Spinal cord (tissue), 10 donors: ENCODE data around the gene MMS19. TPM values are rescaled to one million over a fixed set of nuclear protein-coding genes. Genes with fewer than 3 reads are reported as not detected.
A peak's percentile ranks its signal among the peaks of the same experiment; 100 is the strongest.

ENCODE experiments used
- DNase-seq, 6 donors: peaks; one replicate each; pipeline versions ENCODE4 v3.0.0 to v3.0.0-alpha.2; 2013 to 2015; ENCODE audit warnings: low spot score in 6 of 6, low read depth in 4 of 6
- H3K27ac ChIP-seq: one replicate; pipeline ENCODE4 v1.5.1; 2013; ENCODE audit warnings: low read depth, low read length, control low read depth
- H3K27me3 ChIP-seq: one replicate; pipeline ENCODE4 v1.6.1; 2013; ENCODE audit warnings: low read length; ENCODE audit not compliant: control insufficient read depth, insufficient read depth
- H3K36me3 ChIP-seq: one replicate; pipeline ENCODE4 v1.6.1; 2013; ENCODE audit warnings: low read length; ENCODE audit not compliant: control insufficient read depth, insufficient read depth
- H3K4me1 ChIP-seq: one replicate; pipeline ENCODE4 v1.6.1; 2013; ENCODE audit warnings: low read length; ENCODE audit not compliant: control insufficient read depth, insufficient read depth
- H3K4me3 ChIP-seq: one replicate; pipeline ENCODE4 v1.5.1; 2013; ENCODE audit warnings: low read depth, low read length, control low read depth
- H3K9me3 ChIP-seq: one replicate; pipeline ENCODE4 v1.6.1; 2013; ENCODE audit warnings: low read length; ENCODE audit not compliant: control insufficient read depth, insufficient read depth
- WGBS: methylation state at CpG from one replicate; pipeline ENCODE4 v1.1.5; 2013; ENCODE audit warnings: missing lambda C conversion rate; ENCODE audit not compliant: insufficient coverage; 5-methylcytosine and 5-hydroxymethylcytosine counted together
- polyA plus RNA-seq, 2 donors: library from polyadenylated mRNA; unstranded; fragments of 120-200 nt; gene quantifications; one replicate each; pipeline ENCODE4 v1.2.1, GENCODE V29; 2013; ENCODE audit not compliant: insufficient read length in 2 of 2
- total RNA-seq, 2 donors: library from RNA; depleted of rRNA in 1 of 2; stranded (reverse); fragments of 120-200 nt in 1 of 2; fragments of >200 nt in 1 of 2; gene quantifications; one replicate each; pipeline versions ENCODE4 v1.2.3 to v1.2.4, GENCODE V29; 2013 to 2014
- donor health status: healthy.

MMS19 gene
- total and polyA plus RNA-seq, 4 donors = 63.6 to 84.3 (median 68.9) TPM

- no peak for DNase-seq
- no peaks in the 10 kb centered on the region for H3K36me3 ChIP-seq
- no peak overlapping the region for H3K4me3 ChIP-seq
- H3K4me1 ChIP-seq = peaks cover 5% of the 10 kb centered on the region
- no peaks in the 10 kb centered on the region for H3K9me3 ChIP-seq
- H3K27ac ChIP-seq = no peak overlapping the region
- WGBS = no CpG with 5 or more reads among the region's 1 CpG
- H3K27me3 ChIP-seq = peaks cover 8% of the 10 kb centered on the region
Measured at GRCh38 chr10:97505152-97505551, 6.9 kb upstream of the MMS19 start.

DNA sequence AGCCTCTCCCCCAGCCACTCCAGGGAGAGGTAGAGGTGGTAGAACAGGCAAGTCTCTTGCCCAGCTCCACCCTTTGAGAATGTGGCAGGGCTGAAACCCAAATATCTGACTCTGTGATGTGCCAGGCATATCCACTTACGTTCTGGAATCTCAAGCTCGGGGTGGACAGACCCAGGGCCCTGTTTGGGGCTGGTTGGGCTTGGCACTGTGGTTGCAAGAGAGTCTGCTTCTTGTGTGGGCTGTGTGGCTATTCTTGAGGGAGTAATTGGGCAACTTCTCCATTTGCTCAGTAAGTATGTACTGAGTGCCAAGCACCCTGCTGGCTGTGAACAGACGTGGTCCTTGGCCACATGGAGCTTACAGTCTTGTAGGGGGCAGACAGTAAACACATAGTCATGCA lies 5.2 kb upstream of the MMS19 start:
- no peaks in the 10 kb centered on the region for H3K36me3 ChIP-seq
- WGBS = 86% methylated on average over 2 of the region's 3 CpGs
- DNase-seq = no peak
- peaks cover 12% of the 10 kb centered on the region for H3K4me1 ChIP-seq
- H3K9me3 ChIP-seq = no peaks in the 10 kb centered on the region
- no peak overlapping the region for H3K27ac ChIP-seq
- H3K4me3 ChIP-seq = no peak overlapping the region
- peaks cover 13% of the 10 kb centered on the region for H3K27me3 ChIP-seq

GRCh38 chr10:97502916-97503315 lies 4.7 kb upstream of the MMS19 start:
- DNase-seq = no peak
- H3K27me3 ChIP-seq = peaks cover 13% of the 10 kb centered on the region
- peaks cover 12% of the 10 kb centered on the region for H3K4me1 ChIP-seq
- H3K36me3 ChIP-seq = no peaks in the 10 kb centered on the region
- no peak overlapping the region for H3K4me3 ChIP-seq
- H3K9me3 ChIP-seq = no peaks in the 10 kb centered on the region
- no peak overlapping the region for H3K27ac ChIP-seq
- WGBS = no CpG with 5 or more reads among the region's 6 CpGs

DNA sequence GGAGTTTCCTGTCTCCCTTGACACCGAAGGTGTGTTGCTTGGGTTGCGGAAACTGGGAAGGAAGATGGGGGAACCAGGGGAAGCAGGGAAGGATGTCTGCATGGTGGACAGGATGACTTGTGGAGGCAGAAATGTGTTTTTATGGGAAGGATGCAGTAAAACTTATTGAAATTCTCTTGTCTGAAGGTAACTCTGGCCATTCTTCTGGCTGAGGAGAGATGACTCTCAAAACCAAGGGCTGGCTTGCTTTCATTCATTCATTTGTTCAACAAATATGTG lies 2.0 kb upstream of the MMS19 start:
- Histone ChIP-seq H3K36me3 (no peaks in the 10 kb centered on the region), H3K4me3 (peak overlapping the region; percentile 100), H3K9me3 (no peaks in the 10 kb centered on the region), H3K27me3 (peaks cover 11% of the 10 kb centered on the region), H3K27ac (no peak overlapping the region), H3K4me1 (peaks cover 20% of the 10 kb centered on the region)
- DNase-seq = no peak
- 88% methylated on average over 2 of the region's 2 CpGs for WGBS

GRCh38 chr10:97499561-97500296 lies 1.5 kb upstream of the MMS19 start:
- DNase-seq = peak in 2 of 6 donors; percentile 58 to 64
- H3K9me3 ChIP-seq = no peaks in the 10 kb centered on the region
- H3K4me3 ChIP-seq = peak overlapping the region; percentile 100
- 2% methylated on average over 37 of the region's 41 CpGs for WGBS
- H3K27me3 ChIP-seq = peaks cover 11% of the 10 kb centered on the region
- no peaks in the 10 kb centered on the region for H3K36me3 ChIP-seq
- H3K4me1 ChIP-seq = peaks cover 25% of the 10 kb centered on the region
- peak overlapping the region; percentile 84 for H3K27ac ChIP-seq

- Histone ChIP-seq H3K4me3 (peak within 1 kb of the TSS; percentile 100), H3K36me3 (no peaks in the 10 kb centered on the region), H3K27me3 (peaks cover 11% of the 10 kb centered on the region), H3K4me1 (peaks cover 25% of the 10 kb centered on the region), H3K27ac (peak within 1 kb of the TSS; percentile 96), H3K9me3 (no peaks in the 10 kb centered on the region)
- peak in 1 of 6 donors; percentile 64 for DNase-seq
- under 1% methylated on average over 66 of the region's 66 CpGs for WGBS
Measured at GRCh38 chr10:97498841-97499560, 779 bp upstream of the MMS19 start, which contains the start of gene UBTD1. Gene UBTD1, plus strand, starts transcription at chr10:97498924. Its CDS starts 280 bp downstream, at chr10:97499204.

- peaks cover 35% of the 10 kb centered on the region for H3K4me1 ChIP-seq
- peak in 3 of 6 donors; percentile 48 to 89 (median 87) for DNase-seq
- H3K9me3 ChIP-seq = no peaks in the 10 kb centered on the region
- peaks cover 11% of the 10 kb centered on the region for H3K27me3 ChIP-seq
- no peaks in the 10 kb centered on the region for H3K36me3 ChIP-seq
- peak overlapping the region; percentile 100 for H3K4me3 ChIP-seq
- 0% methylated on average over 15 of the region's 22 CpGs for WGBS
- peak overlapping the region; percentile 96 for H3K27ac ChIP-seq
Measured at GRCh38 chr10:97497572-97498075, 598 bp downstream of the MMS19 start.

- DNase-seq = no peak
- peaks cover 4% of the 10 kb centered on the region for H3K27me3 ChIP-seq
- H3K4me1 ChIP-seq = peaks cover 42% of the 10 kb centered on the region
- no peaks in the 10 kb centered on the region for H3K9me3 ChIP-seq
- no peaks in the 10 kb centered on the region for H3K36me3 ChIP-seq
- H3K27ac ChIP-seq = no peak overlapping the region
- no peak overlapping the region for H3K4me3 ChIP-seq
- 23% methylated on average over 6 of the region's 7 CpGs for WGBS
Measured at GRCh38 chr10:97494863-97495506, 3.2 kb downstream of the MMS19 start.

GRCh38 chr10:97494151-97494550 lies 4.1 kb downstream of the MMS19 start:
- no peaks in the 10 kb centered on the region for H3K9me3 ChIP-seq
- H3K4me3 ChIP-seq = no peak overlapping the region
- peaks cover 2% of the 10 kb centered on the region for H3K27me3 ChIP-seq
- WGBS = no CpG with 5 or more reads among the region's 2 CpGs
- peak overlapping the region; percentile 41 for H3K27ac ChIP-seq
- no peaks in the 10 kb centered on the region for H3K36me3 ChIP-seq
- DNase-seq = peak in 2 of 6 donors; percentile 41 to 69
- peaks cover 37% of the 10 kb centered on the region for H3K4me1 ChIP-seq
